A673 (cell line): ENCODE data around the gene OR4X2. TPM values are rescaled to one million over a fixed set of nuclear protein-coding genes. Genes with fewer than 3 reads are reported as not detected.

Experiments
- Bru-seq: library from RNA; stranded (reverse); fragments of 400-500 nt; gene quantifications from one replicate; lab custom pipeline; 2021; lab: Mats Ljungman, UMichigan
- BruChase-seq, 2 experiments: library from RNA; stranded (reverse); fragments of 400-500 nt; gene quantifications; one replicate each; lab custom pipeline; 2021; lab: Mats Ljungman, UMichigan
- BruUV-seq: library from RNA; stranded (reverse); fragments of 400-500 nt; replicated peaks from 2 replicates; lab custom pipeline; 2021; lab: Mats Ljungman, UMichigan
- CTCF ChIA-PET: fragments of 300-600 bp; sonication (Branson Sonifier 250); formaldehyde crosslinking; loops from one replicate; lab custom pipeline; 2022; ENCODE audit warnings: antibody characterized with exemption; lab: Charles Lee
- POLR2A ChIA-PET: fragments of 300-600 bp; sonication (Branson Sonifier 250); formaldehyde crosslinking; loops from one replicate; lab custom pipeline; 2022; ENCODE audit warnings: antibody characterized with exemption; ENCODE audit not compliant: low non-redundant PET; lab: Charles Lee
- DNase-seq: peaks from one replicate; pipeline ENCODE4 v3.0.0-alpha.2; 2015; ENCODE audit warnings: low spot score
- H3K27ac ChIP-seq: fragments of 200-600 bp; sonication (generic); 2 replicates; pipeline ENCODE4 v1.5.1; 2016; ENCODE audit warnings: mixed run types, low read depth, mild to moderate bottlenecking, mixed read lengths, antibody characterized with exemption, low read length; ENCODE audit not compliant: poor library complexity, severe bottlenecking
- H3K27me3 ChIP-seq: fragments of 200-600 bp; sonication (generic); replicated peaks from 2 replicates; pipeline ENCODE4 v1.6.1; 2017; ENCODE audit warnings: mixed run types, low read depth, mild to moderate bottlenecking, mixed read lengths, antibody characterized with exemption, low read length; ENCODE audit not compliant: insufficient read depth, poor library complexity
- H3K36me3 ChIP-seq: fragments of 200-600 bp; sonication (generic); 2 replicates; pipeline ENCODE4 v1.6.1; 2016; ENCODE audit warnings: mixed run types, mild to moderate bottlenecking, mixed read lengths, antibody characterized with exemption, low read length; ENCODE audit not compliant: insufficient read depth, poor library complexity, severe bottlenecking
- H3K4me1 ChIP-seq: fragments of 200-600 bp; sonication (generic); 2 replicates; pipeline ENCODE4 v1.6.1; 2017; ENCODE audit warnings: mixed run types, mild to moderate bottlenecking, mixed read lengths, antibody characterized with exemption, low read length; ENCODE audit not compliant: insufficient read depth, poor library complexity, severe bottlenecking
- H3K4me3 ChIP-seq: fragments of 200-600 bp; sonication (generic); 2 replicates; pipeline ENCODE4 v1.5.1; 2016; ENCODE audit warnings: low read depth, mixed run types, mild to moderate bottlenecking, mixed read lengths, low read length; ENCODE audit not compliant: poor library complexity, severe bottlenecking
- H3K9me3 ChIP-seq: fragments of 200-600 bp; sonication (generic); 2 replicates; pipeline ENCODE4 v1.6.1; 2016; ENCODE audit warnings: mixed run types, low read depth, mild to moderate bottlenecking, mixed read lengths, antibody characterized with exemption, low read length; ENCODE audit not compliant: poor library complexity, severe bottlenecking
- EZH2 ChIP-seq: fragments of 200-600 bp; sonication (generic); IDR thresholded peaks from 2 replicates; pipeline ENCODE4 v1.6.1; 2017; ENCODE audit warnings: borderline replicate concordance, low read depth, mild to moderate bottlenecking, mixed read lengths, antibody characterized with exemption, low read length; ENCODE audit not compliant: poor library complexity, severe bottlenecking
- intact Hi-C: fragments of 100-400 bp; cut with micrococcal nuclease; formaldehyde crosslinking; loops from one replicate; pipeline ENCODE4 v1.10.0; 2022; ENCODE audit not compliant: unreplicated experiment
- long read RNA-seq: library from polyadenylated mRNA; stranded (forward); transcript quantifications from one replicate; pipeline ENCODE4 v2.0.0, GENCODE V29; 2022
- total RNA-seq: library from RNA; stranded (reverse); gene quantifications from 2 replicates; pipeline ENCODE4 v1.2.3, GENCODE V29; 2021
- TF ChIP-seq, protein P1 (sequence below): fragments of 300-800, 200-600 bp; sonication (generic); conservative IDR thresholded peaks from 2 replicates; pipeline ENCODE4 v1.5.1; 2017; ENCODE audit warnings: low read depth, mild to moderate bottlenecking, antibody characterized with exemption, low read length, moderate library complexity, mixed read lengths

OR4X2 gene
- total RNA-seq (not detected in 2 replicates), Bru-seq, nascent RNA (not detected), BruChase-seq, experiment 1, labeled RNA remaining after a 2-hour chase (not detected), BruChase-seq, experiment 2, labeled RNA remaining after a 6-hour chase (percentile 30 among the genes with signal in this experiment)
- long read RNA-seq: 0 reads

- no peak within 1 kb of the TSS for H3K4me3 ChIP-seq
Measured at GRCh38 chr11:48244804-48245203, at the start of gene OR4X2. Gene OR4X2, plus strand, starts transcription at chr11:48245104. Its CDS starts 0 bp downstream, at chr11:48245104.

GRCh38 chr11:48207881-48208280, 37.0 kb upstream of the OR4X2 start:
- no peaks in the 10 kb centered on the region for H3K36me3 ChIP-seq
- intact Hi-C loops: loop anchor here (5.0 kb wide), 1 partner anchor 51 kb away; no protein-coding TSS in a partner anchor
- H3K4me1 ChIP-seq: no peaks in the 10 kb centered on the region
- no peak overlapping the region for H3K4me3 ChIP-seq
- H3K27ac ChIP-seq: no peak overlapping the region
- no peaks in the 10 kb centered on the region for H3K9me3 ChIP-seq
- POLR2A ChIA-PET: no interaction called here
- CTCF ChIA-PET: no interaction called here
- TF ChIP-seq EZH2: no peak
- TF ChIP-seq, protein P1, sequence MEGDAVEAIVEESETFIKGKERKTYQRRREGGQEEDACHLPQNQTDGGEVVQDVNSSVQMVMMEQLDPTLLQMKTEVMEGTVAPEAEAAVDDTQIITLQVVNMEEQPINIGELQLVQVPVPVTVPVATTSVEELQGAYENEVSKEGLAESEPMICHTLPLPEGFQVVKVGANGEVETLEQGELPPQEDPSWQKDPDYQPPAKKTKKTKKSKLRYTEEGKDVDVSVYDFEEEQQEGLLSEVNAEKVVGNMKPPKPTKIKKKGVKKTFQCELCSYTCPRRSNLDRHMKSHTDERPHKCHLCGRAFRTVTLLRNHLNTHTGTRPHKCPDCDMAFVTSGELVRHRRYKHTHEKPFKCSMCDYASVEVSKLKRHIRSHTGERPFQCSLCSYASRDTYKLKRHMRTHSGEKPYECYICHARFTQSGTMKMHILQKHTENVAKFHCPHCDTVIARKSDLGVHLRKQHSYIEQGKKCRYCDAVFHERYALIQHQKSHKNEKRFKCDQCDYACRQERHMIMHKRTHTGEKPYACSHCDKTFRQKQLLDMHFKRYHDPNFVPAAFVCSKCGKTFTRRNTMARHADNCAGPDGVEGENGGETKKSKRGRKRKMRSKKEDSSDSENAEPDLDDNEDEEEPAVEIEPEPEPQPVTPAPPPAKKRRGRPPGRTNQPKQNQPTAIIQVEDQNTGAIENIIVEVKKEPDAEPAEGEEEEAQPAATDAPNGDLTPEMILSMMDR: no peak
- no TSS peak for BruUV-seq
- DNase-seq: no peak
- peaks cover 28% of the 10 kb centered on the region for H3K27me3 ChIP-seq

More at GRCh38 chr11:48244804-48245203, at the start of gene OR4X2:
- intact Hi-C loops: loop anchor here (10.0 kb wide), 1 partner anchor 60 kb away; the partner anchor contains the start of gene OR4S1
- H3K27me3 ChIP-seq: no peaks in the 10 kb centered on the region
- TF ChIP-seq, protein P1: no peak
- TF ChIP-seq EZH2: no peak
- ChIA-PET POLR2A (no interaction called here), CTCF (no interaction called here)
- no peak within 1 kb of the TSS for H3K27ac ChIP-seq
- H3K9me3 ChIP-seq: peaks cover 12% of the 10 kb centered on the region
- no peaks in the 10 kb centered on the region for H3K4me1 ChIP-seq
- BruUV-seq: no TSS peak
- no peaks in the 10 kb centered on the region for H3K36me3 ChIP-seq
- no peak for DNase-seq

- POLR2A ChIA-PET: no interaction called here
- H3K36me3 ChIP-seq: no peaks in the 10 kb centered on the region
- H3K27me3 ChIP-seq: peaks cover 28% of the 10 kb centered on the region
- CTCF ChIA-PET: interaction anchor here (0.6 kb wide), 1 partner anchor 321 kb away, joined by 5 read pairs; no protein-coding TSS in a partner anchor
- TF ChIP-seq EZH2: no peak
- TF ChIP-seq, protein P1: peak; percentile 22; the same call in 1 of the 2 replicates
- intact Hi-C loops: loop anchor here (10.0 kb wide), 1 partner anchor 1785 kb away; no protein-coding TSS in a partner anchor
- no peaks in the 10 kb centered on the region for H3K4me1 ChIP-seq
- H3K4me3 ChIP-seq: no peak overlapping the region
- peak; percentile 21 for DNase-seq
- H3K9me3 ChIP-seq: no peaks in the 10 kb centered on the region
- no peak overlapping the region for H3K27ac ChIP-seq
- BruUV-seq: no TSS peak
Measured at GRCh38 chr11:48210052-48210451, 34.9 kb upstream of the OR4X2 start.
